Measurements from ENCODE around the gene HNRNPA1. TPM values are rescaled to one million over a fixed set of nuclear protein-coding genes. Genes with fewer than 3 reads are reported as not detected.

Gene HNRNPA1
- total RNA-seq, 1 experiment from 2014 or later: 1,764 TPM

DNA sequence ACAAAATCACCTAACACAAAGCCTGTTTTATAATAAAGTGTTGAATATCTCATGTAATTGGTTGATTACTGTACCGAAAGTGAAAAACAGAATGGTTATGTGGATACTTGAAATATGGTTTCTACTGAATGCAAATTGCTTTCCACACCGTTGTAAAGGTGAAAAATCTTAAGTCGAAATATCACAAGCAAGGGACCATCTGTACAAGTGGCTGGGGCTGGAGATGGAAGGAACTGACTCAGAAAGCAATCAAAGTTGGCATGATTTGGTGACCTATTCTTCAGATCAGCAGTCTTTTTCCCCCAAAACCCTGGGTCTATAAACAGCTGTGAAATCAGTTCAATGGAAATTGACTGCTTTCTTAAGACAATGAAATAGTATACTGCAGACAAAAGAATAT, 4.2 kb upstream of the HNRNPA1 start:
- Histone ChIP-seq H3K36me3 (ENCODE audit: insufficient read depth, low read length, poor library complexity, severe bottlenecking) (peaks cover 31% of the 10 kb centered on the region), H3K4me1 (ENCODE audit: insufficient read depth, low read length, poor library complexity, severe bottlenecking) (peaks cover 26% of the 10 kb centered on the region), H3K27me3 (replicated peaks; ENCODE audit: insufficient read depth, low read depth, low read length, poor library complexity) (no peaks in the 10 kb centered on the region), H3K27ac (ENCODE audit: low read depth, low read length, poor library complexity, severe bottlenecking) (peak overlapping the region; percentile 31), H3K9me3 (ENCODE audit: low read depth, low read length, poor library complexity, severe bottlenecking) (no peaks in the 10 kb centered on the region), H3K4me3 (ENCODE audit: low read depth, low read length, poor library complexity, severe bottlenecking) (no peak overlapping the region)
- BruUV-seq (replicated peaks): no TSS peak
- no peak for DNase-seq (ENCODE audit: low spot score)
- TF ChIP-seq, protein P1, sequence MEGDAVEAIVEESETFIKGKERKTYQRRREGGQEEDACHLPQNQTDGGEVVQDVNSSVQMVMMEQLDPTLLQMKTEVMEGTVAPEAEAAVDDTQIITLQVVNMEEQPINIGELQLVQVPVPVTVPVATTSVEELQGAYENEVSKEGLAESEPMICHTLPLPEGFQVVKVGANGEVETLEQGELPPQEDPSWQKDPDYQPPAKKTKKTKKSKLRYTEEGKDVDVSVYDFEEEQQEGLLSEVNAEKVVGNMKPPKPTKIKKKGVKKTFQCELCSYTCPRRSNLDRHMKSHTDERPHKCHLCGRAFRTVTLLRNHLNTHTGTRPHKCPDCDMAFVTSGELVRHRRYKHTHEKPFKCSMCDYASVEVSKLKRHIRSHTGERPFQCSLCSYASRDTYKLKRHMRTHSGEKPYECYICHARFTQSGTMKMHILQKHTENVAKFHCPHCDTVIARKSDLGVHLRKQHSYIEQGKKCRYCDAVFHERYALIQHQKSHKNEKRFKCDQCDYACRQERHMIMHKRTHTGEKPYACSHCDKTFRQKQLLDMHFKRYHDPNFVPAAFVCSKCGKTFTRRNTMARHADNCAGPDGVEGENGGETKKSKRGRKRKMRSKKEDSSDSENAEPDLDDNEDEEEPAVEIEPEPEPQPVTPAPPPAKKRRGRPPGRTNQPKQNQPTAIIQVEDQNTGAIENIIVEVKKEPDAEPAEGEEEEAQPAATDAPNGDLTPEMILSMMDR (conservative IDR thresholded peaks at IDR 0.05; ENCODE audit: low read depth, low read length): no peak
- intact Hi-C loops (cut with micrococcal nuclease; ENCODE audit: unreplicated experiment): loop anchor here (5.0 to 10.0 kb wide), 2 partner anchors 54 to 772 kb away; partner anchors contain the start of genes NPFF and TARBP2
- CTCF ChIA-PET: no interaction called here
- POLR2A ChIA-PET (ENCODE audit: low non-redundant PET): interaction anchor here (0.6 kb wide), 1 partner anchor 11 kb away, joined by 3 read pairs; no protein-coding TSS in a partner anchor

DNA sequence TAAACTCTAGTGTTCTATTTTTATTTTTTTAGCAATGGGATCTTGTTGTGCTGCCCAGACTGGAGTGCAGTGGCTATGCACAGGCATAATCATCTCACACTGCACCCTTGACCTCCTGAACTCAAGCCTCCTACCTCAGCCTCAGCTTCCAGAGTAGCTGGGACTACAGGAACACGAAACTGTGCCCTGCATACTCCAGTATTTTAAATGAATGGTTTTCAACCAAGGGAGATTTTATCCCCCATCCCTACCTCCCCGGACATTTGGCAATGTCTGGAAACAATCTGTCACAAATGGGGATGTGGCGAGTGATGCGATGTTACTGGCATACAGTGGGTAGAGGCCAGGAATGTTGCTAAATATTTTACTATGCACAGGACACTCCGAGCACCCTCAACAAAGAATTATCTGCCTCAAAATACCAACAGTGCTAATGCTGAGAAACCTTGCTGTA, 2.7 kb upstream of the HNRNPA1 start:
- CTCF ChIA-PET: no interaction called here
- peak overlapping the region; percentile 98 for H3K27ac ChIP-seq (ENCODE audit: low read depth, low read length, poor library complexity, severe bottlenecking)
- no TSS peak for BruUV-seq (replicated peaks)

DNA sequence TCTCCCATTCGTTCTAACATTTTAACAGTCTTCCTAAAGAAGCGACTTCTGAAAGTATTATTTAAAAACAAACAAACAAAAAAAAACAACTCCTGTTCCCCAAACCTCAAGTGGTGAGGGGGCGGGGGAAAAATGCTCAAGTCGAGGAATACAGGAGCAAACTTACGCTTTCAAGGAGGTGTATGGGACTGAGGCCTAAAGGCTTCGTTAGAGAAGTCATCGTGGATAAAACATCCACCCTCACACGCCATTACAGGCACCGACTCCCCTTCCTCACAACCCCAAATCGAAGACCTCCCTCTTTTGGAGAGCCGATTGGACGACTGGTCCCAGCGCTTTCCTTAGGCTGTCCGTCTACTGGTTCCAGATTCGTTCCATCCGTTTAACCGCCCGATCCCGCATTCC, 1.3 kb upstream of the HNRNPA1 start:
- BruUV-seq (replicated peaks): TSS peak; percentile 68
- Histone ChIP-seq H3K4me3 (ENCODE audit: low read depth, low read length, poor library complexity, severe bottlenecking) (peak overlapping the region; percentile 73), H3K27ac (ENCODE audit: low read depth, low read length, poor library complexity, severe bottlenecking) (peak overlapping the region; percentile 98), H3K27me3 (replicated peaks; ENCODE audit: insufficient read depth, low read depth, low read length, poor library complexity) (no peaks in the 10 kb centered on the region), H3K9me3 (ENCODE audit: low read depth, low read length, poor library complexity, severe bottlenecking) (no peaks in the 10 kb centered on the region), H3K36me3 (ENCODE audit: insufficient read depth, low read length, poor library complexity, severe bottlenecking) (peaks cover 45% of the 10 kb centered on the region), H3K4me1 (ENCODE audit: insufficient read depth, low read length, poor library complexity, severe bottlenecking) (peaks cover 28% of the 10 kb centered on the region)
- ChIA-PET CTCF (interaction anchor here (0.5 to 0.7 kb wide), 2 partner anchors 46 to 143 kb away, joined by 3 to 4 read pairs; partner anchors contain the start of gene COPZ1), POLR2A (ENCODE audit: low non-redundant PET) (interaction anchor here (1.0 to 2.4 kb wide), 4 partner anchors 10 to 219 kb away, joined by 4 to 16 read pairs (median 8); no protein-coding TSS in a partner anchor)
- no peak for TF ChIP-seq EZH2 (IDR thresholded peaks at IDR 0.05; ENCODE audit: borderline replicate concordance, low read depth, low read length, poor library complexity, severe bottlenecking)
- TF ChIP-seq, protein P1 (conservative IDR thresholded peaks at IDR 0.05; ENCODE audit: low read depth, low read length): no peak
- DNase-seq (ENCODE audit: low spot score): no peak
- intact Hi-C loops (cut with micrococcal nuclease; ENCODE audit: unreplicated experiment): loop anchor here (5.0 to 10.0 kb wide), 2 partner anchors 57 to 774 kb away; partner anchors contain the start of genes NPFF and TARBP2

More for the DNA sequence above, 2.7 kb upstream of the HNRNPA1 start:
- DNase-seq (ENCODE audit: low spot score): no peak
- H3K27me3 ChIP-seq (replicated peaks; ENCODE audit: insufficient read depth, low read depth, low read length, poor library complexity): no peaks in the 10 kb centered on the region
- TF ChIP-seq EZH2 (IDR thresholded peaks at IDR 0.05; ENCODE audit: borderline replicate concordance, low read depth, low read length, poor library complexity, severe bottlenecking): no peak
- intact Hi-C loops (cut with micrococcal nuclease; ENCODE audit: unreplicated experiment): loop anchor here (5.0 to 10.0 kb wide), 2 partner anchors 56 to 773 kb away; partner anchors contain the start of genes NPFF and TARBP2
- peaks cover 26% of the 10 kb centered on the region for H3K4me1 ChIP-seq (ENCODE audit: insufficient read depth, low read length, poor library complexity, severe bottlenecking)
- peak overlapping the region; percentile 73 for H3K4me3 ChIP-seq (ENCODE audit: low read depth, low read length, poor library complexity, severe bottlenecking)
- POLR2A ChIA-PET (ENCODE audit: low non-redundant PET): no interaction called here
- peaks cover 45% of the 10 kb centered on the region for H3K36me3 ChIP-seq (ENCODE audit: insufficient read depth, low read length, poor library complexity, severe bottlenecking)
- no peaks in the 10 kb centered on the region for H3K9me3 ChIP-seq (ENCODE audit: low read depth, low read length, poor library complexity, severe bottlenecking)
